GM23338 (cell line): ENCODE measurements around the gene TUBA1C. TPM values are rescaled to one million over a fixed set of nuclear protein-coding genes. Genes with fewer than 3 reads are reported as not detected.

ENCODE experiments used
- ATAC-seq: fragments of 200-7000 bp; cut with Tn5 transposase; 3 replicates; pipeline ENCODE4 v1.9.1; 2020
- DNase-seq: peaks from one replicate; pipeline ENCODE4 v3.0.0-alpha.2; 2015; ENCODE audit warnings: low spot score
- H2AFZ ChIP-seq: fragments of 200-600 bp; sonication (generic); 2 replicates; pipeline ENCODE4 v1.8.0; 2016; ENCODE audit warnings: antibody characterized with exemption, mild to moderate bottlenecking, moderate library complexity
- H3F3A ChIP-seq: fragments of 200-600 bp; sonication (generic); replicated peaks from 2 replicates; pipeline ENCODE4 v1.8.0; 2017; ENCODE audit warnings: antibody characterized with exemption, mixed run types, low read depth
- H3K27ac ChIP-seq: fragments of 200-600 bp; sonication (generic); 2 replicates; pipeline ENCODE4 v1.6.1; 2016; ENCODE audit warnings: low read depth
- H3K27me3 ChIP-seq: fragments of 200-600 bp; sonication (generic); 2 replicates; pipeline ENCODE4 v1.8.0; 2016; ENCODE audit warnings: mild to moderate bottlenecking, mixed run types, moderate library complexity; ENCODE audit not compliant: insufficient read depth
- H3K36me3 ChIP-seq: fragments of 200-600 bp; sonication (generic); 2 replicates; pipeline ENCODE4 v1.8.0; 2016; ENCODE audit warnings: mild to moderate bottlenecking; ENCODE audit not compliant: insufficient read depth
- H3K4me1 ChIP-seq: fragments of 200-600 bp; sonication (generic); 2 replicates; pipeline ENCODE4 v1.8.0; 2016; ENCODE audit warnings: mild to moderate bottlenecking, moderate library complexity; ENCODE audit not compliant: insufficient read depth
- H3K4me2 ChIP-seq: fragments of 200-600 bp; sonication (generic); 2 replicates; pipeline ENCODE4 v1.7.1; 2017; ENCODE audit warnings: mixed run types
- H3K4me3 ChIP-seq: fragments of 200-600 bp; sonication (generic); 2 replicates; pipeline ENCODE4 v1.6.1; 2016; ENCODE audit warnings: mixed run types
- H3K79me2 ChIP-seq: fragments of 200-600 bp; sonication (generic); replicated peaks from 2 replicates; pipeline ENCODE4 v1.8.0; 2017; ENCODE audit warnings: mild to moderate bottlenecking; ENCODE audit not compliant: insufficient read depth
- H3K9me2 ChIP-seq: fragments of 200-600 bp; sonication (generic); 2 replicates; pipeline ENCODE4 v1.8.0; 2017; ENCODE audit not compliant: insufficient read depth
- H4K20me1 ChIP-seq: fragments of 200-600 bp; sonication (generic); replicated peaks from 2 replicates; pipeline ENCODE4 v1.8.0; 2017; ENCODE audit warnings: mild to moderate bottlenecking; ENCODE audit not compliant: insufficient read depth
- H3K27ac Mint-ChIP-seq: 2 replicates; pipeline ENCODE4 v1.8.0; 2020; ENCODE audit warnings: inconsistent platforms, mild to moderate bottlenecking, moderate library complexity, mixed read lengths
- H3K27me3 Mint-ChIP-seq: 3 replicates; pipeline ENCODE4 v1.8.0; 2022; ENCODE audit warnings: low read depth, mild to moderate bottlenecking, moderate library complexity, mixed read lengths, inconsistent platforms; ENCODE audit not compliant: insufficient read depth, poor library complexity
- H3K36me3 Mint-ChIP-seq: 3 replicates; pipeline ENCODE4 v1.8.0; 2021; ENCODE audit warnings: low read depth, mild to moderate bottlenecking, inconsistent platforms, moderate library complexity, mixed read lengths
- H3K4me1 Mint-ChIP-seq: 3 replicates; pipeline ENCODE4 v1.8.0; 2020; ENCODE audit warnings: mild to moderate bottlenecking, inconsistent platforms, mixed read lengths
- H3K4me3 Mint-ChIP-seq: 3 replicates; pipeline ENCODE4 v1.8.0; 2021; ENCODE audit warnings: moderate library complexity, mild to moderate bottlenecking, inconsistent platforms, mixed read lengths
- H3K9me3 Mint-ChIP-seq: 3 replicates; pipeline ENCODE4 v1.8.0; 2020; ENCODE audit warnings: moderate library complexity, mild to moderate bottlenecking, inconsistent platforms, mixed read lengths
- CREB1 ChIP-seq: fragments of 250-450 bp; sonication (Bioruptor Pico); IDR thresholded peaks from 2 replicates; pipeline ENCODE4 v1.5.0; 2020; ENCODE audit warnings: low read depth, mild to moderate bottlenecking, moderate library complexity
- CTCF ChIP-seq, 2 experiments: fragments of 200-600 bp in 1 of 2; sonication (generic) in 1 of 2; conservative IDR thresholded peaks; 2 replicates each; pipeline versions ENCODE4 v1.5.1 to v1.6.1; 2016 to 2017; ENCODE audit warnings: antibody characterized with exemption in 2 of 2, low read depth in 2 of 2, mild to moderate bottlenecking in 2 of 2, moderate library complexity in 1 of 2
- ETS1 ChIP-seq: IDR thresholded peaks from 2 replicates; pipeline ENCODE4 v1.6.1; 2016; ENCODE audit warnings: antibody characterized with exemption
- EZH2 ChIP-seq: fragments of 200-600 bp; sonication (generic); IDR thresholded peaks from one replicate; pipeline ENCODE4 v1.8.0; 2017; ENCODE audit warnings: antibody characterized with exemption, mild to moderate bottlenecking, low read depth; ENCODE audit not compliant: unreplicated experiment
- EZH2phosphoT487 ChIP-seq: fragments of 200-600 bp; sonication (generic); IDR thresholded peaks from one replicate; pipeline ENCODE4 v1.8.1; 2018; ENCODE audit warnings: antibody characterized with exemption; ENCODE audit not compliant: unreplicated experiment
- JUNB ChIP-seq: IDR thresholded peaks from one replicate; pipeline ENCODE4 v1.6.1; 2016; ENCODE audit warnings: antibody characterized with exemption; ENCODE audit not compliant: unreplicated experiment
- NANOG ChIP-seq: IDR thresholded peaks from 2 replicates; pipeline ENCODE4 v1.6.1; 2016; ENCODE audit warnings: antibody characterized with exemption, borderline replicate concordance
- POLR2AphosphoS5 ChIP-seq: IDR thresholded peaks from 2 replicates; pipeline ENCODE4 v1.6.1; 2016; ENCODE audit warnings: antibody characterized with exemption, low read depth
- REST ChIP-seq: IDR thresholded peaks from one replicate; pipeline ENCODE4 v1.6.1; 2018; ENCODE audit warnings: antibody characterized with exemption; ENCODE audit not compliant: unreplicated experiment
- ZNF114 ChIP-seq: fragments of 250-450 bp; sonication (Bioruptor Pico); IDR thresholded peaks from 2 replicates; pipeline ENCODE4 v1.5.0; 2020; ENCODE audit warnings: mild to moderate bottlenecking, moderate library complexity
- ZNF331 ChIP-seq: fragments of 250-450 bp; sonication (Bioruptor Pico); IDR thresholded peaks from 2 replicates; pipeline ENCODE4 v1.5.0; 2020; ENCODE audit warnings: low read depth, mild to moderate bottlenecking, moderate library complexity
- ZNF462 ChIP-seq: fragments of 250-450 bp; sonication (Bioruptor Pico); IDR thresholded peaks from 2 replicates; pipeline ENCODE4 v1.5.0; 2020; ENCODE audit warnings: mild to moderate bottlenecking, moderate library complexity
- polyA plus RNA-seq: library from polyadenylated mRNA; unstranded; fragments of >200 nt; fragmentation: Nextera tagmentation; extraction: Ambion mirVana; gene quantifications from 2 replicates; pipeline ENCODE4 v1.2.1, GENCODE V29; 2016
- total RNA-seq: library from RNA; depleted of rRNA; stranded (reverse); fragments of >200 nt; shearing (Covaris generic); gene quantifications from 2 replicates; pipeline ENCODE4 v1.2.3, GENCODE V29; 2014

Gene TUBA1C
- total and polyA plus RNA-seq, 2 experiments from 2014 or later, result 191 to 728 TPM

- Histone ChIP-seq H3K4me1 (peaks cover 6% of the 10 kb centered on the region), H3K79me2 (no peaks in the 10 kb centered on the region), H4K20me1 (no peaks in the 10 kb centered on the region), H3K4me3 (no peak overlapping the region), H3K36me3 (no peaks in the 10 kb centered on the region), H3K27me3 (no peaks in the 10 kb centered on the region), H2AFZ (no peak overlapping the region), H3K9me2 (no peaks in the 10 kb centered on the region), H3F3A (no peaks in the 10 kb centered on the region), H3K27ac (no peak overlapping the region), H3K4me2 (no peak overlapping the region)
- H3K27me3 Mint-ChIP-seq, result peaks cover 9% of the 10 kb centered on the region
- no peak for TF ChIP-seq NANOG
- no peak for TF ChIP-seq CREB1 (CRISPR knock-in tag)
- TF ChIP-seq CTCF (conservative IDR thresholded peaks at IDR 0.05; ENCODE audit: low read depth in 2 of 2), result no peak
- no peak for TF ChIP-seq EZH2
- no peak for TF ChIP-seq POLR2AphosphoS5
- TF ChIP-seq ZNF462 (CRISPR knock-in tag), result no peak
- no peak for TF ChIP-seq JUNB
- TF ChIP-seq EZH2phosphoT487, result no peak
- TF ChIP-seq ZNF331 (CRISPR knock-in tag), result no peak
- TF ChIP-seq ZNF114, result no peak
- TF ChIP-seq REST, result no peak
- no peak for TF ChIP-seq ETS1
- H3K27ac Mint-ChIP-seq, result no peak overlapping the region
- H3K9me3 Mint-ChIP-seq, result no peaks in the 10 kb centered on the region
- DNase-seq (no peak), ATAC-seq (no peak)
- peaks cover 11% of the 10 kb centered on the region; the same call in 2 of the 3 replicates for H3K4me1 Mint-ChIP-seq
- no peak overlapping the region for H3K4me3 Mint-ChIP-seq
- no peaks in the 10 kb centered on the region for H3K36me3 Mint-ChIP-seq
These were observed 37.2 kb upstream of the TUBA1C start for GRCh38 chr12:49227713-49228112.
